Kidney epithelial cell (primary cell): ENCODE data around the gene NEDD4L. TPM values are rescaled to one million over a fixed set of nuclear protein-coding genes. Genes with fewer than 3 reads are reported as not detected.

Source experiments
- DNase-seq: peaks from one replicate; pipeline ENCODE4 v3.0.0-alpha.2; 2010; ENCODE audit warnings: low read depth
- H3K27me3 ChIP-seq: 2 replicates; pipeline ENCODE4 v1.6.0; 2011; ENCODE audit warnings: low read length; ENCODE audit not compliant: control insufficient read depth, insufficient read depth
- H3K36me3 ChIP-seq: 2 replicates; pipeline ENCODE4 v1.5.1; 2011; ENCODE audit warnings: low read length; ENCODE audit not compliant: control insufficient read depth, insufficient read depth
- H3K4me3 ChIP-seq: 2 replicates; pipeline ENCODE4 v1.5.1; 2011; ENCODE audit warnings: low read depth, mild to moderate bottlenecking, control low read depth, low read length
- total RNA-seq: library from RNA; depleted of rRNA; stranded (reverse); fragments of >200 nt; gene quantifications from 2 replicates; pipeline ENCODE4 v1.2.3, GENCODE V29; 2015
- TF ChIP-seq, protein P1 (sequence below): IDR thresholded peaks from 2 replicates; pipeline ENCODE4 v1.5.1; 2011; ENCODE audit warnings: mild to moderate bottlenecking, moderate library complexity, low read length, control low read depth, inconsistent platforms; ENCODE audit not compliant: insufficient read depth, poor library complexity, severe bottlenecking

NEDD4L gene
- total RNA-seq, 1 donor from 2014 or later, result 88.3 TPM

- Histone ChIP-seq H3K4me3 (no peak overlapping the region), H3K27me3 (no peaks in the 10 kb centered on the region), H3K36me3 (no peaks in the 10 kb centered on the region)
- peak; percentile 23 for DNase-seq
- TF ChIP-seq, protein P1, sequence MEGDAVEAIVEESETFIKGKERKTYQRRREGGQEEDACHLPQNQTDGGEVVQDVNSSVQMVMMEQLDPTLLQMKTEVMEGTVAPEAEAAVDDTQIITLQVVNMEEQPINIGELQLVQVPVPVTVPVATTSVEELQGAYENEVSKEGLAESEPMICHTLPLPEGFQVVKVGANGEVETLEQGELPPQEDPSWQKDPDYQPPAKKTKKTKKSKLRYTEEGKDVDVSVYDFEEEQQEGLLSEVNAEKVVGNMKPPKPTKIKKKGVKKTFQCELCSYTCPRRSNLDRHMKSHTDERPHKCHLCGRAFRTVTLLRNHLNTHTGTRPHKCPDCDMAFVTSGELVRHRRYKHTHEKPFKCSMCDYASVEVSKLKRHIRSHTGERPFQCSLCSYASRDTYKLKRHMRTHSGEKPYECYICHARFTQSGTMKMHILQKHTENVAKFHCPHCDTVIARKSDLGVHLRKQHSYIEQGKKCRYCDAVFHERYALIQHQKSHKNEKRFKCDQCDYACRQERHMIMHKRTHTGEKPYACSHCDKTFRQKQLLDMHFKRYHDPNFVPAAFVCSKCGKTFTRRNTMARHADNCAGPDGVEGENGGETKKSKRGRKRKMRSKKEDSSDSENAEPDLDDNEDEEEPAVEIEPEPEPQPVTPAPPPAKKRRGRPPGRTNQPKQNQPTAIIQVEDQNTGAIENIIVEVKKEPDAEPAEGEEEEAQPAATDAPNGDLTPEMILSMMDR, result no peak
These were observed 36.4 kb downstream of the NEDD4L start for GRCh38 chr18:58080451-58080850.

GRCh38 chr18:58087928-58088690, 44.1 kb downstream of the NEDD4L start:
- Histone ChIP-seq H3K27me3 (no peaks in the 10 kb centered on the region), H3K36me3 (no peaks in the 10 kb centered on the region), H3K4me3 (no peak overlapping the region)
- DNase-seq, result no peak
- TF ChIP-seq, protein P1, result no peak

- no peak for DNase-seq
- no peaks in the 10 kb centered on the region for H3K36me3 ChIP-seq
- TF ChIP-seq, protein P1, result no peak
These were observed 44.7 kb downstream of the NEDD4L start for GRCh38 chr18:58088691-58089065.

DNA sequence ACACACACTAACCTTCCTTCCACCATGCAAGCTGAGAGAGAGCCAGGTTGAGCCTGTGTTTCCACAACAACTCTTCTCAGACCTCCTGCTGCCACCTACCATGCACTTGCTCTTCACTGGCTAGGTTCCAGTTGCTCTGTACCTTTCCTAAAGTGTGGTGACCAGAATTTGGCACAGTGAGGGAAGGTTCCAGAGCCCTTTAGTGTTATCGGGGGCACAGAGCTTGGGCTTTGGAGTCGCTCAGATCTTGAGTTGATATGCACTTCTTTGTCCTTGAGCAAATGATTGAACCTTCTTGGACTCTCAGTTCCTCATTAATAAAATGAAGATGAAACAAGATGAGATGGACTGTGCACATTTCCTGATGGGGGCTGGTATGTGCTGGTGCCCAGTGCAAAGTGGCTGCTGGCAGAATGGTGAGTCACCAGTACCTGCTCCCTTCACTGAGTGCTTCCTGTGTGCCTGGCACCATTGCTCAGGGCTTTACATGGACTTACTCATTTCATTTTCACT, 47.1 kb downstream of the NEDD4L start:
- no peaks in the 10 kb centered on the region for H3K36me3 ChIP-seq
- H3K27me3 ChIP-seq, result no peaks in the 10 kb centered on the region
- TF ChIP-seq, protein P1, result no peak
- H3K4me3 ChIP-seq, result no peak overlapping the region
- DNase-seq, result peak; percentile 32

More at GRCh38 chr18:58088691-58089065, 44.7 kb downstream of the NEDD4L start:
- no peaks in the 10 kb centered on the region for H3K27me3 ChIP-seq
- no peak overlapping the region for H3K4me3 ChIP-seq

DNA sequence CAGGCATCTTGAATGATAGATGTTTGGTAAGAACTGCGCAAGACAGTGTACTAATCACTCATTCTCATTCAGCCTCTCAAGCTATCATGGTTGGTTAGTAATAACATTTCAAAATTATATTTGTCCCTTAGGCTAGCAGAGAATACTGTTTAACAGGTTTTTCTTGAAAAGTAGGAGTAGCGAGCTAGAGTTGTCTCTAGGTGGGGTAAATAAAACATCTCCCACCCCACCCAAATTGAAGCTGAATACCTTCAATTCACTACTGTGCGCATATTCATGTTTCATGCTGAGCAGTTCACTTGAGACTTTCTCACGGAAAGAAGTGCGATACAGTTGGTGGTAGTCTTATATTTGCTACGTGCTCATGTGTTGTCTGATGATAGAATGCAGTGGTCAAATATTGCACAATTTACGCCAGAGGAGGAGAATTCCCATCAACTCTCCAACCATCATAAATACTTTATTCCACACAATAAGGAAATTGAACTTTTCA, 49.3 kb downstream of the NEDD4L start:
- Histone ChIP-seq H3K36me3 (no peaks in the 10 kb centered on the region), H3K4me3 (no peak overlapping the region), H3K27me3 (no peaks in the 10 kb centered on the region)
- DNase-seq, result no peak
- TF ChIP-seq, protein P1, result no peak
